ENCODE data around the gene ST6GALNAC3.

Gene ST6GALNAC3

DNA sequence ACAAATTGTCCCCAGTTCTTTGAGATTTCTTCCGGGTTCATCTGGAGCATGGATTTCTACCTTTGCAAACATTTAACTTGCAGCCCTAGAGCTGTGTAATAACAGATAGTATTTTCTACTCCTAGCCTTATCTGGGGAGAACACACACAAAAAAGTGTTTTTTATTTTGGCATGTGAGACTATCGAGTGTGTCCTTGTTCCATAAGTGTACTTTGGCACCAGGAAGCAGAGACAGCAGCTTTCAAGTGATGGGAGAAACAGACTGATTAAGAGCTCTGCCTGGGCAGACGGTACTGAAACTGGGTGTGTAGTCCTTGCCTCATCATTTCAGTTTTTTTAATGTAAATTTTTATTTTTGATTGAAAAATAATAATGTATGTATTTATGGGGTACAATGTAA is 297.4 kb downstream of the ST6GALNAC3 start:
- DNase-seq = no peak

- no peak for DNase-seq
Observed at GRCh38 chr1:76374086-76374485, 299.5 kb downstream of the ST6GALNAC3 start.

DNA sequence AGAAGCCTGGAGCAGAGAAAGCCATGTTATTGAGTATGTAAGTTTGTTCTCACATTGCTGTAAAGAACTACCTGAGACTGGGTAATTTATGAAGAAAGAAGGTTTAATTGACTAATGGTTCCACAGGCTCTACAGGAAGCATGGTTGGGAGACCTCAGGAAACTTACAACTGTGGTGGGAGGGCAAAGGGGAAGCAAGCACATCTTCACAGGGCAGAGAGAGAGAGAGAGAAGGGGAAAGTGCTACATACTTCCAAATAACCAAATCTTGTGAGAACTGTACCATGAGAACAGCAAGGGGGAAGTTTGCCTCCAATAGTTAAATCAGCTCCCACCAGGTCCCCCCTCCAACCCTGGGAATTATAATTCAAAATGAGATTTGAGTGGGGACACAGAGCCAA is 302.7 kb downstream of the ST6GALNAC3 start:
- no peak for DNase-seq

DNA sequence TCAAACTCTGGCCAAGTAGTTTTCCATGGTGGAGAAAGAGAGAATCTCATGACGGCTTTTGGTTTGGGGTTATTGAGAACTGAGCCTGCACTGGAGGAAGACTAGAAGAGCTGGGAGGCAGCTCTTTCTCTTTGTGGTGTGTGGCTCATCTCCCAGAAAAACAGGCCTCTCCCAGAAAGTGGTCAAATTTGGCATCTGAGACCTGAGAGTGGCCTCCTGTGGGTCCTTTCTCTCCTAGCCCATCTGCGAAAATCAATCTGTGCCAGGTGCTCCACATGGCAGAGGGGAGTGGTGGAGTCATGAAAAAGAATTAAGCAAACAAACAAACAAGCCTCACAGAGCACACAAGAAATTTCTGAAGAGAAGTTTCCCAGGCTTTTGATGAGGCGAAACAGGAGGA is 305.0 kb downstream of the ST6GALNAC3 start:
- DNase-seq = no peak

DNA sequence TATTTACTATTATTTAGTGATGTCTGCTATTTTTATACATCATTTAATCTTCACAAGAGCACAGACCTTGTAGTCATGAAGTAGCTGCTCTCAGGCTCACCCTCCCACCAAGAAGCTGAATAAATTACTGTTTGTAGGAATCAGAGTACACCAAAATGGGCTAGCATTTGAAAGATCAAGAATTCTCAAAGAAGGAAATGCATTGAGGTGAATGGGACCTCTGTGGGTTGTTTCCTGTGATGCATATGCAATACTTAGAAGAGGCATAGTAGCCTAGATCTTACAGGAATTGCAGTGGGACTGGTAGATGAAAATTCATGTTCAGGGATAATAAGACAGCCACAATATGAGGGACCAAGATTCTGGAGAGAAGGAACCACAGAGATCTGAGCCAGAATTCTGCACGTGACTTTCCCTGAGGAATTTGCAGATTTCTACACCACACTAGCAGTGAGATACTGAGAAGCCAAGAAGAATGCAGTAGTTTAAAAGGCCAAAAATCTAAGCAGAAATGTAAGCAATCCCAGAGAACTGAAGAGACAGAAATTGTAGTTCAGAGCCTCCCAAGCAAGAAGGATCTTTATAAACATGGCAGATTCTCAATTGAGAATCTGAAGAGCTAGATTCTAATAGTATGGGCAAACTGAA is 307.0 kb downstream of the ST6GALNAC3 start:
- DNase-seq = no peak

- DNase-seq = no peak
Observed at GRCh38 chr1:76388261-76388660, 313.7 kb downstream of the ST6GALNAC3 start.

DNA sequence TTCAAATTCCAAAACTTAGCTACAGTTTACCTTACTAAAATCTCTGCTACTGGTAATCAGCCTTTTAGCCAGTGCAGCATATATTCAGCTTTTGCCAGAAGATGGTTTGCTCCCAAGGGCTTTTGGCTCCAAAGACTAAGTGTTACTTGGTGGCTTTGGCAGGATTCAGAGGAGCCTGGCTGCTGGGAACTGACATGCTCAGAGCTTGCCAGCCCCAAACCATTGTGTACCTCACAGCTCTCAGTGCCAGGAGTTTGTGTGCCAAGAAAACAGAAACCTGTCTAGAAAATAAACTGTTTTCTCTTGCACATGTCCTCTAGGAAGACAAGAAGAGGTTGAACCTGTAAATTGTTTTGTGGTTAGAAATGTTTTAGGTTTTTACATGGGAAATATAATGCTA is 315.9 kb downstream of the ST6GALNAC3 start:
- no peak for DNase-seq

- DNase-seq = no peak
Observed at GRCh38 chr1:76395059-76395458, 320.5 kb downstream of the ST6GALNAC3 start.

DNA sequence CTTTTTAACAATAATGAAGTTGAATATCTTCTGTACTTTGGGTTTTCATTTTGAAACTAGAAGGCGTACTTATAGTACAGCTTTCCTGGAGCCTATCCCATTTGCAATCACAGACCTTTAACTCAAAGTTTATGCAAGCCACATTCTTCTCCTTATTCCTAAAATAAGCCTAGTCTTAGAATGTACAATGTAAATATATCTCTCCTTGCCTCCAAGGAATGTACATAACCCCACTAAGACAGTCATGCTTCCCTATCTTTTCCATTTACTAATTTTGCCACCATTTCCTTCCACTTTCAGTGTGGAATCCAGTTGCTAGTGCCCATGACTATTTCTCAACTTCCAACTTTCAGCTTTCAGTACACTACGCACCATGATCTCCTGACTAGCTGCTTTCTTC is 327.6 kb downstream of the ST6GALNAC3 start:
- no peak for DNase-seq

DNA sequence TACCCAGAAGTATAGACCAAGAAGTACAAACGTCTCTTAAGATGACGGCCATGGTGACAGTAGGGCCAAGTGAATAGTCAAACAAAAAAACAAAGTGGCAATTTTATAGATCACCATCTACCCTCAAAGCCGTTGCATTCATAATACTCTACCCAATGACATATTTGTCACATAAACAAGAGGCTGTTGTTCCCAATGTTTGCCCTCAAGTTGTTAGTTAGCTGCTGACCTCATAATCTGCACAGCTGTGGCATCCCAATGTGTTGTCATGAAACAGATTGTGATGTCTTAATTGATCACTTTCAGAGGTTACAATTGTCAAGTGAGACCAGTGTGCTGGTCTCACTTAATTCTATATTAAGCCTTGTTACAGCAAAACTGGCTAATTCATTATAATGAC is 333.8 kb downstream of the ST6GALNAC3 start:
- no peak for DNase-seq

DNA sequence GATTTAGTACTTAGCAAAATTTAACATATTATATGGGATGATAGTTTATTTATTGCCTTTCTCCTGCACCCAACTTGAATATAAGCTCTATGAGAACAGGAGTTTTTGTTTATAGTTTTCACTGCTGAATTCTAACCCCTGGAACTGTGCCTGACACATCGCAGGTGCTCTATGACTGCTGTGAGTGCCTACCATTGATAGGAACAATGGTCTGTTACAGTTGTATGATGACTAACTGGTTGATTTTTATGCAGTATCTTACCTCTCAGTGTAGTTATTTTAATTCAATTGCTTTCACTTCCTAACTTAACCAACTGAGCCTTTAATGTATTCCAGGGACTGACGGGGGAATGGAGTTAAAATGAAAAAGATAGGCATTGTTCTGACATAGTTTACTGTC is 336.0 kb downstream of the ST6GALNAC3 start:
- no peak for DNase-seq

- no peak for DNase-seq
Observed at GRCh38 chr1:76418531-76418930, 344.0 kb downstream of the ST6GALNAC3 start.

GRCh38 chr1:76419603-76420002 is 345.1 kb downstream of the ST6GALNAC3 start:
- DNase-seq = no peak

- no peak for DNase-seq
Observed at GRCh38 chr1:76425201-76426145, 350.9 kb downstream of the ST6GALNAC3 start.

GRCh38 chr1:76426606-76427005 is 352.1 kb downstream of the ST6GALNAC3 start:
- DNase-seq = no peak

GRCh38 chr1:76428028-76428427 is 353.5 kb downstream of the ST6GALNAC3 start:
- no peak for DNase-seq

- DNase-seq = no peak
Observed at GRCh38 chr1:76430531-76430930, 356.0 kb downstream of the ST6GALNAC3 start.

- DNase-seq = no peak
Observed at GRCh38 chr1:76433526-76433925, 359.0 kb downstream of the ST6GALNAC3 start.

- DNase-seq = no peak
Observed at GRCh38 chr1:76443217-76443616, 368.7 kb downstream of the ST6GALNAC3 start.

DNA sequence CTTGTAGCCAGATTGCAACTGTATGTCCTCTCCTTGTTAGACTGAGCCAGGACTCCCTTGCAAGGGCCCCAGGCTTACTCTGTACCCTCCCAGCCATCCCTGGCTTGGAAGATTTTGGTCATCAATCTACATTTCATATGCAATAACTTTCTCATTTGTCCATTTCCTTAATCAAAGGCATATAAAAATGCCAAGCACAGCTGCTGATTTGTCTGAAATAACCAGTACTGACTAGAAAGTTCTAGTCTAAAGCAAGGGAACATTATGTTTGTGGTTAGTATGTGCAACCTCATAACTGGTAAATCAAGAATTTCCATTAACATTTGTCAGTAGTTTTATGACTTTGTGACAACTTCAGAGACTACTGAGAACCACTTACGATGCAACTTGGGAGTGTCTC is 370.2 kb downstream of the ST6GALNAC3 start:
- DNase-seq = no peak

GRCh38 chr1:76450229-76450628 is 375.7 kb downstream of the ST6GALNAC3 start:
- DNase-seq = no peak

- no peak for DNase-seq
Observed at GRCh38 chr1:76463278-76463677, 388.7 kb downstream of the ST6GALNAC3 start.

DNA sequence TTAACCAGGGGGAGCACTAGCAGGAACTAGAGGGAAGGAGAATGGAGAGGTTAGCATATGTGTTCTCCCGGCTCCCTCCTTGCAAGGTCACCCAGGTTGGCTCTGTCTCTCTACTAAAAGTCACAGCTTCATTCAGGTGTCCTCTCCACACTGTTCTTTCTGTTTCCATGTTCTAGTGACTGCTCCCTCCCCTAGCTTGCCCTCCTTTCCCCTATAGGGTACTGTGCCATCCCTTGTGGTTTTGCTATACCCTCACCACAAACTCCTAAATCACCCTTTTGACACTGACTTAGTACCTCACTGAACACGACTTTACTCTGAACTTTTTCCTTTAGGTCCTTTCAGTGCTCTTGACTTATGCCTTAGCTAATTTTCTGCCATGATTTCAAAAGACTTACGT is 389.3 kb downstream of the ST6GALNAC3 start:
- no peak for DNase-seq

GRCh38 chr1:76465030-76465429 is 390.5 kb downstream of the ST6GALNAC3 start:
- DNase-seq = no peak

Measured in stimulated activated CD4-positive, alpha-beta T cell treated with anti-CD3 and anti-CD28 coated beads, Interleukin-2, amount 100 ng/mL, for 48 hours (primary cell).